K562 (cell line): ENCODE measurements around the gene ADAM33. TPM values are rescaled to one million over a fixed set of nuclear protein-coding genes. Genes with fewer than 3 reads are reported as not detected.

Experiments
- ATAC-seq: fragments of 200-7000 bp; cut with Tn5 transposase; 3 replicates; pipeline ENCODE4 v1.9.1; 2020; ENCODE audit warnings: moderate library complexity
- BruUV-seq: library from RNA; stranded (reverse); fragments of 400-500 nt; replicated peaks from 2 replicates; lab custom pipeline; 2021; lab: Mats Ljungman, UMichigan
- CTCF ChIA-PET: fragments of 300-600 bp; formaldehyde crosslinking; extraction: SDS; loops from one replicate; lab custom pipeline; 2021; ENCODE audit warnings: low intra/inter-chr PET ratio; lab: Yijun Ruan, JAX
- POLR2A ChIA-PET: fragments of 300-600, 350-650 bp; sonication (Branson Sonifier 250); formaldehyde crosslinking; extraction: SDS; loops from one replicate; lab custom pipeline; 2021; ENCODE audit warnings: antibody characterized with exemption, inconsistent platforms; lab: Yijun Ruan, JAX
- DNase-seq, 4 experiments: peaks; one replicate each; pipeline versions ENCODE4 v3.0.0 to v3.0.0-alpha.2; 2011 to 2018; ENCODE audit warnings: low spot score in 3 of 4, mixed read lengths in 3 of 4; ENCODE audit errors: extremely low read depth in 1 of 4
- FAIRE-seq: peaks from 2 replicates; lab custom pipeline; 2011; peaks lifted over from hg19 to GRCh38; lab: Jason Lieb, UNC
- H2AFZ ChIP-seq: 2 replicates; pipeline ENCODE4 v1.6.0; 2011; ENCODE audit warnings: low read depth, low read length, control low read depth, inconsistent platforms
- H3K27ac ChIP-seq: fragments of 200-600 bp; 3 replicates; pipeline ENCODE4 v1.8.0; 2011; ENCODE audit warnings: low read depth, mild to moderate bottlenecking, control low read depth, inconsistent platforms, low read length, moderate library complexity, mixed read lengths; ENCODE audit errors: extremely low read depth
- H3K27me3 ChIP-seq, 2 experiments: fragments of 300-600 bp in 1 of 2; 2 replicates in 1 of 2; 3 replicates in 1 of 2; pipeline versions ENCODE4 v1.6.0 to v1.8.0; 2011; ENCODE audit warnings: inconsistent platforms in 2 of 2, low read length in 2 of 2, mild to moderate bottlenecking in 1 of 2, mixed read lengths in 1 of 2, moderate library complexity in 1 of 2; ENCODE audit not compliant: control insufficient read depth in 2 of 2, insufficient read depth in 2 of 2
- H3K36me3 ChIP-seq: fragments of 300-600 bp; 3 replicates; pipeline ENCODE4 v1.8.0; 2011; ENCODE audit warnings: mild to moderate bottlenecking, low read length, inconsistent platforms; ENCODE audit not compliant: control insufficient read depth, insufficient read depth
- H3K4me1 ChIP-seq, 2 experiments: fragments of 200-600 bp in 1 of 2; replicated peaks in 1 of 2; 2 replicates in 1 of 2; 3 replicates in 1 of 2; pipeline versions ENCODE4 v1.5.1 to v1.8.0; 2011; ENCODE audit warnings: inconsistent platforms in 2 of 2, low read length in 2 of 2, mild to moderate bottlenecking in 1 of 2, mixed read lengths in 1 of 2, moderate library complexity in 1 of 2; ENCODE audit not compliant: control insufficient read depth in 2 of 2, insufficient read depth in 2 of 2
- H3K4me2 ChIP-seq: 2 replicates; pipeline ENCODE4 v1.6.1; 2011; ENCODE audit warnings: low read length, control low read depth, inconsistent platforms, mixed read lengths; ENCODE audit not compliant: insufficient read depth
- H3K4me3 ChIP-seq: fragments of 200-600 bp; sonication (generic), shearing (Covaris generic); 2 replicates; pipeline ENCODE4 v1.5.1; 2016; ENCODE audit warnings: control low read depth, inconsistent platforms
- H3K79me2 ChIP-seq: fragments of 200-600 bp; 3 replicates; pipeline ENCODE4 v1.8.0; 2011; ENCODE audit warnings: low read length, inconsistent platforms; ENCODE audit not compliant: control insufficient read depth, insufficient read depth
- H3K9ac ChIP-seq, 2 experiments: 2 replicates each; pipeline versions ENCODE4 v1.6.0 to v1.6.1; 2011; ENCODE audit warnings: low read depth in 2 of 2, low read length in 2 of 2, control low read depth in 1 of 2, inconsistent platforms in 1 of 2, mild to moderate bottlenecking in 1 of 2, mixed read lengths in 1 of 2; ENCODE audit not compliant: insufficient read depth in 1 of 2
- H3K9me1 ChIP-seq: one replicate; pipeline ENCODE4 v1.6.0; 2011; ENCODE audit warnings: inconsistent platforms, mild to moderate bottlenecking, low read length, moderate library complexity; ENCODE audit not compliant: control insufficient read depth, insufficient read depth
- H3K9me3 ChIP-seq: replicated peaks from 2 replicates; pipeline ENCODE4 v1.5.1; 2011; ENCODE audit warnings: low read depth, low read length, inconsistent platforms; ENCODE audit not compliant: control insufficient read depth, insufficient read depth
- H4K20me1 ChIP-seq: replicated peaks from 2 replicates; pipeline ENCODE4 v1.6.1; 2011; ENCODE audit warnings: low read length, inconsistent platforms, mixed read lengths; ENCODE audit not compliant: control insufficient read depth, insufficient read depth
- ATF7 ChIP-seq: fragments of 450-650 bp; IDR thresholded peaks from 2 replicates; pipeline ENCODE4 v1.7.1; 2014; ENCODE audit warnings: mild to moderate bottlenecking, moderate library complexity
- FOXM1 ChIP-seq, 2 experiments: fragments of 450-650 bp in 1 of 2; sonication (generic) in 1 of 2; formaldehyde crosslinking in 1 of 2; IDR thresholded peaks; 2 replicates each; pipeline versions ENCODE4 v1.6.1 to v1.9.0; 2017 to 2022; ENCODE audit warnings: low read depth in 2 of 2, mild to moderate bottlenecking in 2 of 2, missing genetic modification reagents in 1 of 2, moderate library complexity in 1 of 2
- NFRKB ChIP-seq: fragments of 450-650 bp; IDR thresholded peaks from 2 replicates; pipeline ENCODE4 v1.6.1; 2016; ENCODE audit warnings: low read depth
- STAT5B ChIP-seq: fragments of 250-450 bp; sonication (Bioruptor Pico); IDR thresholded peaks from 2 replicates; pipeline ENCODE4 v1.8.0; 2021; ENCODE audit warnings: mild to moderate bottlenecking, inconsistent platforms
- TSHZ1 ChIP-seq: fragments of 250-450 bp; sonication (Bioruptor Pico); IDR thresholded peaks from 2 replicates; pipeline ENCODE4 v1.4.0; 2020; ENCODE audit warnings: mild to moderate bottlenecking, moderate library complexity
- ZNF217 ChIP-seq: sonication (generic); formaldehyde crosslinking; IDR thresholded peaks from 2 replicates; pipeline ENCODE4 v1.8.0; 2022; ENCODE audit warnings: mild to moderate bottlenecking, missing genetic modification reagents
- ZNF639 ChIP-seq, 2 experiments: fragments of 200-800 bp in 1 of 2; sonication (Bioruptor generic) in 1 of 2; sonication (generic) in 1 of 2; formaldehyde crosslinking in 1 of 2; IDR thresholded peaks in 1 of 2; conservative IDR thresholded peaks in 1 of 2; 2 replicates each; pipeline versions ENCODE4 v1.5.0 to v1.6.1; 2016 to 2020; ENCODE audit warnings: missing compliant biosample characterization in 1 of 2, missing genetic modification characterization in 1 of 2, missing genetic modification reagents in 1 of 2
- ZNF778 ChIP-seq: fragments of 450-650 bp; formaldehyde crosslinking; IDR thresholded peaks from 2 replicates; pipeline ENCODE4 v1.4.0; 2020; ENCODE audit warnings: mild to moderate bottlenecking, moderate library complexity
- WGBS: fragments of 100-300 bp; shearing (Covaris generic); methylation state at CpG from one replicate; pipeline ENCODE4 v1.1.6; 2016; ENCODE audit warnings: low coverage, mixed read lengths; ENCODE audit not compliant: insufficient coverage; ENCODE audit errors: missing lambda C conversion rate; 5-methylcytosine and 5-hydroxymethylcytosine counted together
- in situ Hi-C: fragments of 300-500 bp; cut with MboI; formaldehyde crosslinking; loops from 4 replicates; pipeline ENCODE4 v1.15.0; 2018; ENCODE audit warnings: inconsistent platforms, mixed read lengths
- intact Hi-C: fragments of 100-400 bp; cut with micrococcal nuclease; formaldehyde crosslinking; loops from 2 replicates; pipeline ENCODE4 v1.14.2; 2022
- polyA plus RNA-seq, 8 experiments: library from polyadenylated mRNA; depleted of rRNA in 4 of 8; stranded (reverse) in 5 of 8; unstranded in 3 of 8; fragments of >200 nt; fragmentation: Nextera tagmentation in 2 of 8; fragmentation: Illumina TruSeq in 1 of 8; extraction: Ambion mirVana in 2 of 8; extraction: Trizol in 1 of 8; gene quantifications; 2 replicates each; pipeline versions ENCODE4 v1.2.1 to v1.2.3, GENCODE V29; 2011 to 2014; ENCODE audit warnings: inconsistent platforms in 1 of 8, missing spikeins in 1 of 8
- total RNA-seq, 7 experiments: library from RNA; depleted of rRNA in 6 of 7; stranded (reverse); fragments of >200 nt in 6 of 7; fragmentation: Illumina TruSeq in 2 of 7; extraction: Trizol in 2 of 7; gene quantifications; 2 replicates each; pipeline versions ENCODE4 v1.2.1 to v1.2.3, GENCODE V29; 2011 to 2021; ENCODE audit warnings: low replicate concordance in 1 of 7

The ADAM33 gene
- total and polyA plus RNA-seq, 9 of the 15 experiments (the other 6 are each of a cell fraction or from before 2014, with no cell fraction given): not detected

- Histone ChIP-seq H3K4me2 (no peak overlapping the region), H3K9ac (no peak overlapping the region), H4K20me1 (0 out of 2 replicates have a peak, but pooled peaks cover 4% of the 10 kb centered on the region), H3K9me3 (no peaks in the 10 kb centered on the region), H3K4me3 (no peak overlapping the region), H3K27ac (no peak overlapping the region), H3K79me2 (no peaks in the 10 kb centered on the region), H3K4me1 (peaks cover 9 to 10% of the 10 kb centered on the region in 2 experiments; a peak in 4 of 5 replicates), H3K9me1 (no peaks in the 10 kb centered on the region), H3K27me3 (no peaks in the 10 kb centered on the region), H3K36me3 (no peaks in the 10 kb centered on the region; the same call in 2 of the 3 replicates), H2AFZ (no peak overlapping the region)
- BruUV-seq: no TSS peak
- ATAC-seq: no peak
- TF ChIP-seq ZNF778 (CRISPR knock-in tag) (no peak), FOXM1 (IDR thresholded peaks at IDR 0.05; ENCODE audit: low read depth) (no peak), FOXM1 (CRISPR knock-in tag; IDR thresholded peaks at IDR 0.05; ENCODE audit: low read depth) (no peak), ZNF639 (CRISPR knock-in tag; conservative IDR thresholded peaks at IDR 0.05 in 1 of 2, IDR thresholded peaks at IDR 0.05 in 1 of 2) (no peak), TSHZ1 (CRISPR knock-in tag) (no peak), ATF7 (no peak), ZNF217 (no peak), STAT5B (CRISPR knock-in tag) (no peak), NFRKB (no peak)
- FAIRE-seq: no peak
- in situ Hi-C loops (no loop called here), intact Hi-C loops (no loop called here)
- CTCF ChIA-PET: no interaction called here
- POLR2A ChIA-PET: no interaction called here
- no peak for DNase-seq
- 75% methylated on average over 7 of the region's 9 CpGs for WGBS
These were observed 32.9 kb downstream of the ADAM33 start for GRCh38 chr20:3648951-3649350.
